Breast epithelium (tissue), 4 donors: ENCODE results near the gene GPR27. TPM values are rescaled to one million over a fixed set of nuclear protein-coding genes. Genes with fewer than 3 reads are reported as not detected.
A peak's percentile ranks its signal among the peaks of the same experiment; 100 is the strongest.

Experiments used
- DNase-seq, 2 donors: peaks; one replicate each; pipeline ENCODE4 v3.0.0-alpha.2; 2019; ENCODE audit warnings: low spot score in 2 of 2
- H3K27ac ChIP-seq, 2 donors: fragments of 200-600 bp; sonication (generic) in 1 of 2; one replicate each; pipeline ENCODE4 v1.5.1; 2016 to 2019; ENCODE audit warnings: mild to moderate bottlenecking in 1 of 2
- H3K27me3 ChIP-seq, 2 donors: fragments of 200-600 bp; sonication (generic) in 1 of 2; one replicate each; pipeline versions ENCODE4 v1.5.1 to v1.6.0; 2017 to 2019; ENCODE audit warnings: control low read depth in 1 of 2, mild to moderate bottlenecking in 1 of 2
- H3K36me3 ChIP-seq: fragments of 200-600 bp; one replicate; pipeline ENCODE4 v1.5.1; 2019
- H3K4me1 ChIP-seq, 2 donors: fragments of 200-600 bp; sonication (generic); one replicate each; pipeline ENCODE4 v1.5.1; 2016 to 2019; ENCODE audit warnings: control low read depth in 1 of 2
- H3K4me3 ChIP-seq, 3 donors: fragments of 200-600 bp; sonication (generic); 1 replicate in 2 of 3; 2 replicates in 1 of 3; pipeline ENCODE4 v1.5.1; 2016 to 2019; ENCODE audit warnings: mild to moderate bottlenecking in 3 of 3, moderate library complexity in 2 of 3
- H3K9me3 ChIP-seq, 2 donors: fragments of 200-600 bp; sonication (generic) in 1 of 2; one replicate each; pipeline ENCODE4 v1.5.1; 2016 to 2019; ENCODE audit warnings: control low read depth in 1 of 2
- CTCF ChIP-seq, 3 donors: fragments of 450-650 bp; IDR thresholded peaks; one replicate each; pipeline ENCODE4 v1.5.1; 2016 to 2017; ENCODE audit warnings: antibody characterized with exemption in 3 of 3, mild to moderate bottlenecking in 3 of 3, moderate library complexity in 3 of 3
- POLR2A ChIP-seq: fragments of 450-650 bp; IDR thresholded peaks from one replicate; pipeline ENCODE4 v1.6.1; 2016; ENCODE audit warnings: antibody characterized with exemption, mild to moderate bottlenecking, moderate library complexity
- POLR2AphosphoS5 ChIP-seq, 3 donors: sonication (generic); formaldehyde crosslinking; IDR thresholded peaks; one replicate each; pipeline ENCODE4 v1.6.1; 2017; ENCODE audit warnings: antibody characterized with exemption in 3 of 3
- intact Hi-C: fragments of 100-400 bp; cut with DNase I; formaldehyde crosslinking; loops from one replicate; pipeline ENCODE4 v1.15.1; 2023; ENCODE audit warnings: low total_unique reads
- total RNA-seq, 3 donors: library from RNA; depleted of rRNA; stranded (reverse); fragments of >200 nt; gene quantifications; one replicate each; pipeline ENCODE4 v1.1.0, GENCODE V29; 2016

The GPR27 gene
- total RNA-seq, 3 donors from 2014 or later = 0.32 to 4.0 (median 2.0) TPM

GRCh38 chr3:71744738-71745137, 8.9 kb upstream of the GPR27 start:
- H3K36me3 ChIP-seq = no peaks in the 10 kb centered on the region
- H3K4me1 ChIP-seq = no peaks in the 10 kb centered on the region
- intact Hi-C loops = no loop called here
- no peak overlapping the region for H3K27ac ChIP-seq
- TF ChIP-seq POLR2AphosphoS5 (IDR thresholded peaks at IDR 0.05) (no peak), POLR2A (no peak), CTCF (IDR thresholded peaks at IDR 0.05) (no peak)
- H3K9me3 ChIP-seq = peaks cover 13 to 39% of the 10 kb centered on the region in 2 donors
- DNase-seq = no peak
- no peaks in the 10 kb centered on the region for H3K27me3 ChIP-seq
- no peak overlapping the region for H3K4me3 ChIP-seq

GRCh38 chr3:71751602-71752001, 2.1 kb upstream of the GPR27 start:
- no peak for TF ChIP-seq POLR2A
- no peak for TF ChIP-seq POLR2AphosphoS5 (IDR thresholded peaks at IDR 0.05)
- no peak for TF ChIP-seq CTCF (IDR thresholded peaks at IDR 0.05)
- H3K4me1 ChIP-seq = no peaks in the 10 kb centered on the region
- no peak overlapping the region for H3K4me3 ChIP-seq
- intact Hi-C loops = no loop called here
- H3K36me3 ChIP-seq = no peaks in the 10 kb centered on the region
- no peaks in the 10 kb centered on the region for H3K27me3 ChIP-seq
- H3K27ac ChIP-seq = no peak overlapping the region
- no peaks in the 10 kb centered on the region for H3K9me3 ChIP-seq
- no peak for DNase-seq

- TF ChIP-seq POLR2A (no peak), CTCF (IDR thresholded peaks at IDR 0.05) (no peak), POLR2AphosphoS5 (IDR thresholded peaks at IDR 0.05) (no peak)
- intact Hi-C loops = no loop called here
- peak overlapping the region; percentile 39 to 87 (median 64) for H3K4me3 ChIP-seq
- H3K27me3 ChIP-seq = no peaks in the 10 kb centered on the region
- no peaks in the 10 kb centered on the region for H3K4me1 ChIP-seq
- no peak overlapping the region for H3K27ac ChIP-seq
- DNase-seq = no peak
- H3K36me3 ChIP-seq = no peaks in the 10 kb centered on the region
- H3K9me3 ChIP-seq = no peaks in the 10 kb centered on the region
Observed at GRCh38 chr3:71752831-71753700, 589 bp upstream of the GPR27 start.

- DNase-seq = no peak
- Histone ChIP-seq H3K27me3 (no peaks in the 10 kb centered on the region), H3K36me3 (no peaks in the 10 kb centered on the region), H3K4me3 (peak overlapping the region; percentile 39 to 87 (median 64)), H3K27ac (peak overlapping the region in 1 of 2 donors; percentile 70), H3K9me3 (no peaks in the 10 kb centered on the region), H3K4me1 (no peaks in the 10 kb centered on the region)
- intact Hi-C loops = no loop called here
- no peak for TF ChIP-seq CTCF (IDR thresholded peaks at IDR 0.05)
- no peak for TF ChIP-seq POLR2A
- no peak for TF ChIP-seq POLR2AphosphoS5 (IDR thresholded peaks at IDR 0.05)
Observed at GRCh38 chr3:71754610-71755253, 1.1 kb downstream of the GPR27 start.

GRCh38 chr3:71758091-71758490, 4.4 kb downstream of the GPR27 start:
- intact Hi-C loops = no loop called here
- no peak for DNase-seq
- TF ChIP-seq POLR2A (no peak), POLR2AphosphoS5 (IDR thresholded peaks at IDR 0.05) (no peak), CTCF (IDR thresholded peaks at IDR 0.05) (no peak)
- Histone ChIP-seq H3K36me3 (no peaks in the 10 kb centered on the region), H3K27ac (no peak overlapping the region), H3K4me3 (no peak overlapping the region), H3K9me3 (no peaks in the 10 kb centered on the region), H3K27me3 (peaks cover 0 to 8% of the 10 kb centered on the region in 2 donors), H3K4me1 (no peaks in the 10 kb centered on the region)
